Lung (tissue), 12 donors: ENCODE results near the gene ARL6IP5. TPM values are rescaled to one million over a fixed set of nuclear protein-coding genes. Genes with fewer than 3 reads are reported as not detected.
A peak's percentile ranks its signal among the peaks of the same experiment; 100 is the strongest.

Experiments
- ATAC-seq: fragments of 200-7000 bp; cut with Tn5 transposase; one replicate; pipeline ENCODE4 v1.9.1; 2020; ENCODE audit warnings: moderate number of reproducible peaks; ENCODE audit not compliant: insufficient read depth, low FRiP score
- DNase-seq, 3 donors: peaks; one replicate each; pipeline ENCODE4 v3.0.0-alpha.2; 2013 to 2017
- H3K27ac ChIP-seq, 2 donors: one replicate each; pipeline ENCODE4 v1.5.1; 2013; ENCODE audit warnings: mild to moderate bottlenecking in 2 of 2, moderate library complexity in 2 of 2, control low read depth in 1 of 2, inconsistent platforms in 1 of 2, low read depth in 1 of 2, low read length in 1 of 2
- H3K27me3 ChIP-seq, 3 donors: one replicate each; pipeline ENCODE4 v1.5.1; 2013; ENCODE audit warnings: low read length in 2 of 3; ENCODE audit not compliant: control insufficient read depth in 3 of 3, insufficient read depth in 3 of 3
- H3K36me3 ChIP-seq, 4 donors: one replicate each; pipeline ENCODE4 v1.5.1; 2013; ENCODE audit warnings: low read length in 4 of 4, mild to moderate bottlenecking in 1 of 4, moderate library complexity in 1 of 4; ENCODE audit not compliant: control insufficient read depth in 4 of 4, insufficient read depth in 4 of 4
- H3K4me1 ChIP-seq, 5 donors: one replicate each; pipeline ENCODE4 v1.5.1; 2013; ENCODE audit warnings: low read length in 5 of 5, mild to moderate bottlenecking in 2 of 5, moderate library complexity in 1 of 5; ENCODE audit not compliant: control insufficient read depth in 5 of 5, insufficient read depth in 5 of 5
- H3K4me3 ChIP-seq: one replicate; pipeline ENCODE4 v1.5.1; 2013; ENCODE audit warnings: mild to moderate bottlenecking, control low read depth, moderate library complexity
- H3K9ac ChIP-seq, 2 donors: one replicate each; pipeline ENCODE4 v1.5.1; 2013; ENCODE audit warnings: low read length in 2 of 2, control low read depth in 1 of 2; ENCODE audit not compliant: insufficient read depth in 1 of 2
- H3K9me3 ChIP-seq, 4 donors: one replicate each; pipeline ENCODE4 v1.5.1; 2013; ENCODE audit warnings: low read length in 3 of 4, mild to moderate bottlenecking in 1 of 4, moderate library complexity in 1 of 4; ENCODE audit not compliant: control insufficient read depth in 4 of 4, insufficient read depth in 3 of 4
- CTCF ChIP-seq: IDR thresholded peaks from 2 replicates; pipeline ENCODE4 v1.5.1; 2012; ENCODE audit warnings: mild to moderate bottlenecking; ENCODE audit errors: control extremely low read depth, extremely low read depth
- WGBS, 2 donors: extraction: QIAGEN DNeasy Blood & Tissue Kit; methylation state at CpG; one replicate each; pipeline ENCODE4 v1.1.7; 2013; 5-methylcytosine and 5-hydroxymethylcytosine counted together
- polyA plus RNA-seq, 2 donors: library from polyadenylated mRNA; stranded (reverse); fragments of 200-250 nt; gene quantifications; one replicate each; pipeline ENCODE4 v1.2.1, GENCODE V29; 2013
- total RNA-seq, 2 donors: library from RNA; depleted of rRNA in 1 of 2; stranded (reverse); fragments of >200 nt in 1 of 2; gene quantifications; one replicate each; pipeline ENCODE4 v1.2.1, GENCODE V29; 2014 to 2021
- donor health status: control.
- donor health status: control.
- donor health status: Bipolar disorder and iron deficiency.
- donor health status: healthy.
- donor health status: DM: yes; HTN: yes; CAD: no.

Gene ARL6IP5
- total and polyA plus RNA-seq, 4 donors: 105 to 132 (median 121) TPM

DNA sequence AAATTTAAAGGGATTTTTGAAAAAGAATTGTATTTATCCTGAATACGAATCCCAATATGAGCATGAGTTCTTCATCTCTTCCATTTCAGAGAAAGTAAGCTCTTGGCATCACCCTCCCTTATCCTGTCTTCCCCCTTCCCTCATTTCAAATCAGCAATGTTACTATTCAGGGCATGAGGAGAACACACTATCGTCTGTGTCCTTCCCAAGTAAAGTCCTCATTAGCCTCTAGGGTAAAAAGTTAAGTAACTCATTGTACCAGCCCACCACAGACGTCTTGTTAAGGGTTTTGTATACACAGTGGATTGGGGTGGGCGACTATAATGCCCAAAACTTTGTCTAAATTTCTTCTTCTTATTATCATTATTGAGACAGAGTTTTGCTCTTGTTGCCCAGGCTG, 14.8 kb downstream of the ARL6IP5 start:
- Histone ChIP-seq H3K36me3 (peaks cover 5 to 27% (median 11%) of the 10 kb centered on the region in 4 donors), H3K4me1 (peaks cover 0 to 32% (median 0%) of the 10 kb centered on the region in 5 donors), H3K9ac (no peak overlapping the region), H3K9me3 (no peaks in the 10 kb centered on the region), H3K27ac (no peak overlapping the region), H3K4me3 (no peak overlapping the region), H3K27me3 (no peaks in the 10 kb centered on the region)
- ATAC-seq (no peak), DNase-seq (no peak)
- 93 to 95% methylated on average over 4 of the region's 4 CpGs for WGBS, 2 donors
- no peak for TF ChIP-seq CTCF

- no peak for ATAC-seq
- no peak for DNase-seq
- H3K27ac ChIP-seq: peak overlapping the region in 1 of 2 donors; percentile 64
- no peak overlapping the region for H3K9ac ChIP-seq
- H3K4me3 ChIP-seq: no peak overlapping the region
- H3K9me3 ChIP-seq: no peaks in the 10 kb centered on the region
- 94 to 98% methylated on average over 4 of the region's 4 CpGs for WGBS, 2 donors
- TF ChIP-seq CTCF: no peak
- peaks cover 7 to 25% (median 14%) of the 10 kb centered on the region in 4 donors for H3K36me3 ChIP-seq
- H3K27me3 ChIP-seq: no peaks in the 10 kb centered on the region
- H3K4me1 ChIP-seq: peaks cover 0 to 29% (median 0%) of the 10 kb centered on the region in 5 donors
Observed at GRCh38 chr3:69102384-69102783, 17.6 kb downstream of the ARL6IP5 start.

DNA sequence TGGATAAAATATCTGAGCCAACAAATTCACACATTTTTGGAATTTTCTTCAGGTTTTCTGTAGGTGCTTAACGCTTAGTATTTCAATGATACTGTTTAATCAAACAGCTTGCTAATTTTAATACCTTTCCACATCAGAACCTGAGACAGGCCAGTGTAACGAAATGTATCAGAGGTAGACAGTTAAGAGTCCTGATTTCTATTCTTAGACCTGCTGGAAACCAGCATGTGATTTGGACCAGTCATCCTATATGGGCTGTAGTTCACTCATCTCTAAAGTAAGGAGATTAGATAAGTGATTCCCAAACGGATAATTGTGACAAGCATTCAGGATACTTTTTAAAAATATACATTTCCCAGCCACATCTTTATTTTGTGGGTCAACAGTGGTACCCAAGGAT, 18.4 kb downstream of the ARL6IP5 start:
- H3K4me1 ChIP-seq: peaks cover 0 to 29% (median 0%) of the 10 kb centered on the region in 5 donors
- ATAC-seq (no peak), DNase-seq (no peak)
- no peak overlapping the region for H3K4me3 ChIP-seq
- peaks cover 7 to 25% (median 14%) of the 10 kb centered on the region in 4 donors for H3K36me3 ChIP-seq
- H3K27ac ChIP-seq: peak overlapping the region in 1 of 2 donors; percentile 40
- no peak overlapping the region for H3K9ac ChIP-seq
- no peaks in the 10 kb centered on the region for H3K9me3 ChIP-seq
- 89 to 97% methylated on average over 3 of the region's 3 CpGs for WGBS, 2 donors
- TF ChIP-seq CTCF: no peak
- no peaks in the 10 kb centered on the region for H3K27me3 ChIP-seq

- ATAC-seq (no peak), DNase-seq (no peak)
- H3K36me3 ChIP-seq: peaks cover 7 to 25% (median 14%) of the 10 kb centered on the region in 4 donors
- H3K4me1 ChIP-seq: peaks cover 0 to 29% (median 0%) of the 10 kb centered on the region in 5 donors
- H3K4me3 ChIP-seq: no peak overlapping the region
- peak overlapping the region; percentile 54 to 60 for H3K27ac ChIP-seq
- no peaks in the 10 kb centered on the region for H3K27me3 ChIP-seq
- H3K9me3 ChIP-seq: no peaks in the 10 kb centered on the region
- no peak for TF ChIP-seq CTCF
- no peak overlapping the region for H3K9ac ChIP-seq
- WGBS, 2 donors: 62 to 70% methylated on average over 8 of the region's 8 CpGs
Observed at GRCh38 chr3:69104586-69104985, 19.8 kb downstream of the ARL6IP5 start.
